H1 (cell line): Measurements from ENCODE around the gene GDF2. TPM values are rescaled to one million over a fixed set of nuclear protein-coding genes. Genes with fewer than 3 reads are reported as not detected.

ENCODE experiments used
- CTCF ChIA-PET: fragments of 300-600 bp; sonication (Branson Sonifier 250); formaldehyde crosslinking; loops from one replicate; lab custom pipeline; 2021; ENCODE audit not compliant: partially characterized antibody; lab: Charles Lee
- POLR2A ChIA-PET: fragments of 300-600 bp; sonication (Branson Sonifier 250); formaldehyde crosslinking; loops from one replicate; lab custom pipeline; 2021; ENCODE audit warnings: inconsistent platforms; ENCODE audit not compliant: partially characterized antibody; lab: Charles Lee
- DNase-seq, 2 experiments: peaks; one replicate each; pipeline versions ENCODE4 v3.0.0 to v3.0.0-alpha.2; 2010 to 2022; ENCODE audit warnings: low spot score in 2 of 2, low read depth in 1 of 2, mixed read lengths in 1 of 2
- FAIRE-seq: peaks from 2 replicates; lab custom pipeline; 2011; peaks lifted over from hg19 to GRCh38; lab: Jason Lieb, UNC
- H2AFZ ChIP-seq: 2 replicates; pipeline ENCODE4 v1.8.1; 2012; ENCODE audit warnings: low read length, inconsistent platforms
- H2AK5ac ChIP-seq: 2 replicates; pipeline ENCODE4 v1.6.1; 2013; ENCODE audit warnings: low read depth, low read length
- H2BK120ac ChIP-seq: replicated peaks from 2 replicates; pipeline ENCODE3; 2013; ENCODE audit warnings: low read depth, low read length, inconsistent platforms
- H2BK12ac ChIP-seq: 2 replicates; pipeline ENCODE4 v1.6.1; 2013; ENCODE audit warnings: low read depth, low read length
- H2BK15ac ChIP-seq: 2 replicates; pipeline ENCODE4 v1.6.1; 2013; ENCODE audit warnings: low read length
- H2BK20ac ChIP-seq: 2 replicates; pipeline ENCODE4 v1.6.1; 2013; ENCODE audit warnings: low read length
- H2BK5ac ChIP-seq: 2 replicates; pipeline ENCODE4 v1.6.1; 2013; ENCODE audit warnings: low read depth, low read length
- H3K14ac ChIP-seq: 2 replicates; pipeline ENCODE4 v1.6.1; 2013; ENCODE audit warnings: inconsistent platforms; ENCODE audit not compliant: insufficient read length
- H3K18ac ChIP-seq: 2 replicates; pipeline ENCODE4 v1.6.1; 2013; ENCODE audit warnings: low read length; ENCODE audit errors: extremely low read depth
- H3K23ac ChIP-seq: 2 replicates; pipeline ENCODE4 v1.6.1; 2013; ENCODE audit warnings: inconsistent platforms; ENCODE audit not compliant: insufficient read length
- H3K23me2 ChIP-seq: 2 replicates; pipeline ENCODE4 v1.6.1; 2013; ENCODE audit warnings: low read depth, low read length
- H3K27ac ChIP-seq: 2 replicates; pipeline ENCODE4 v1.6.1; 2011; ENCODE audit warnings: low read depth, low read length, inconsistent platforms
- H3K27me3 ChIP-seq, 4 experiments: replicated peaks in 1 of 4; 1 replicate in 1 of 4; 2 replicates in 3 of 4; pipeline versions ENCODE4 v1.6.1 to v1.8.1; 2011 to 2013; ENCODE audit warnings: low read length in 3 of 4, mild to moderate bottlenecking in 3 of 4, inconsistent platforms in 2 of 4, mixed read lengths in 2 of 4, moderate library complexity in 1 of 4; ENCODE audit not compliant: control insufficient read depth in 3 of 4, insufficient read depth in 3 of 4; ENCODE audit errors: extremely low read depth in 1 of 4
- H3K36me3 ChIP-seq, 4 experiments: 2 replicates each; pipeline versions ENCODE4 v1.6.1 to v1.8.1; 2011 to 2013; ENCODE audit warnings: mild to moderate bottlenecking in 4 of 4, low read length in 3 of 4, moderate library complexity in 2 of 4, control low read depth in 1 of 4, inconsistent platforms in 1 of 4; ENCODE audit not compliant: insufficient read depth in 4 of 4, control insufficient read depth in 2 of 4
- H3K4ac ChIP-seq: replicated peaks from 2 replicates; pipeline ENCODE3; 2013; ENCODE audit warnings: low read length, low read depth, mixed read lengths, inconsistent platforms; ENCODE audit not compliant: insufficient read length
- H3K4me1 ChIP-seq, 4 experiments: replicated peaks in 1 of 4; 1 replicate in 1 of 4; 2 replicates in 3 of 4; pipeline versions ENCODE4 v1.6.1 to v1.8.1; 2011 to 2013; ENCODE audit warnings: low read length in 3 of 4, inconsistent platforms in 2 of 4, mixed read lengths in 1 of 4; ENCODE audit not compliant: insufficient read depth in 4 of 4, control insufficient read depth in 3 of 4
- H3K4me2 ChIP-seq, 2 experiments: 2 replicates each; pipeline versions ENCODE4 v1.6.1 to v1.8.1; 2011 to 2013; ENCODE audit warnings: low read depth in 2 of 2, low read length in 2 of 2, control low read depth in 1 of 2, inconsistent platforms in 1 of 2, mild to moderate bottlenecking in 1 of 2; ENCODE audit not compliant: insufficient read depth in 1 of 2
- H3K4me3 ChIP-seq, 4 experiments: fragments of 200-600, 300-600 bp in 1 of 4; sonication (generic), shearing (Covaris generic), sonication (Bioruptor Twin) in 1 of 4; 2 replicates each; pipeline versions ENCODE4 v1.5.1 to v1.8.1; 2011 to 2016; ENCODE audit warnings: low read length in 4 of 4, low read depth in 3 of 4, control low read depth in 2 of 4, inconsistent platforms in 2 of 4, mild to moderate bottlenecking in 2 of 4, mixed read lengths in 1 of 4, moderate library complexity in 1 of 4; ENCODE audit not compliant: insufficient read depth in 2 of 4; ENCODE audit errors: extremely low read depth in 1 of 4
- H3K56ac ChIP-seq: replicated peaks from 2 replicates; pipeline ENCODE3; 2013; ENCODE audit warnings: low read depth, mild to moderate bottlenecking, mixed read lengths, low read length, inconsistent platforms; ENCODE audit not compliant: insufficient read length
- H3K79me1 ChIP-seq: 2 replicates; pipeline ENCODE4 v1.6.1; 2013; ENCODE audit warnings: low read depth, low read length, control low read depth
- H3K79me2 ChIP-seq, 2 experiments: 2 replicates each; pipeline versions ENCODE4 v1.6.1 to v1.8.1; 2012 to 2013; ENCODE audit warnings: low read length in 2 of 2, mild to moderate bottlenecking in 2 of 2, inconsistent platforms in 1 of 2; ENCODE audit not compliant: insufficient read depth in 2 of 2, control insufficient read depth in 1 of 2
- H3K9ac ChIP-seq, 4 experiments: replicated peaks in 1 of 4; 1 replicate in 1 of 4; 2 replicates in 3 of 4; pipeline versions ENCODE4 v1.6.1 to v1.8.1; 2011 to 2013; ENCODE audit warnings: low read depth in 3 of 4, low read length in 3 of 4, control low read depth in 2 of 4, mild to moderate bottlenecking in 2 of 4, moderate library complexity in 2 of 4, inconsistent platforms in 1 of 4; ENCODE audit errors: extremely low read depth in 1 of 4
- H3K9me3 ChIP-seq, 2 experiments: 2 replicates each; pipeline versions ENCODE4 v1.6.1 to v1.8.1; 2012 to 2013; ENCODE audit warnings: mild to moderate bottlenecking in 2 of 2, moderate library complexity in 2 of 2, control low read depth in 1 of 2, inconsistent platforms in 1 of 2, low read depth in 1 of 2, low read length in 1 of 2, mixed read lengths in 1 of 2; ENCODE audit not compliant: insufficient read depth in 2 of 2
- H4K20me1 ChIP-seq, 2 experiments: replicated peaks in 1 of 2; 2 replicates each; pipeline versions ENCODE3 to v1.8.1; 2011 to 2013; ENCODE audit warnings: inconsistent platforms in 2 of 2, low read length in 2 of 2, mild to moderate bottlenecking in 1 of 2; ENCODE audit not compliant: insufficient read depth in 2 of 2, control insufficient read depth in 1 of 2
- H4K5ac ChIP-seq: 2 replicates; pipeline ENCODE4 v1.6.1; 2013; ENCODE audit warnings: low read length, low read depth, mixed read lengths, inconsistent platforms; ENCODE audit not compliant: insufficient read length
- H4K8ac ChIP-seq: 2 replicates; pipeline ENCODE4 v1.8.0; 2013; ENCODE audit warnings: mild to moderate bottlenecking, moderate library complexity, low read length, inconsistent platforms; ENCODE audit not compliant: insufficient read depth; ENCODE audit errors: extremely low read depth
- H4K91ac ChIP-seq: replicated peaks from 2 replicates; pipeline ENCODE3; 2013; ENCODE audit warnings: low read length, mixed read lengths, inconsistent platforms; ENCODE audit not compliant: insufficient read length
- CBX5 ChIP-seq: fragments of 300-800, 300-1000 bp; sonication (generic); IDR thresholded peaks from 2 replicates; pipeline ENCODE4 v1.7.1; 2016; ENCODE audit warnings: antibody characterized with exemption, low read length, low read depth
- CEBPB ChIP-seq: IDR thresholded peaks from 2 replicates; pipeline ENCODE4 v1.6.1; 2012; ENCODE audit warnings: low read depth, low read length
- RBBP5 ChIP-seq: IDR thresholded peaks from 2 replicates; pipeline ENCODE4 v1.7.1; 2012; ENCODE audit warnings: low read depth, mild to moderate bottlenecking, inconsistent platforms, low read length, moderate library complexity, borderline replicate concordance
- WGBS, 2 experiments: shearing (Covaris generic) in 1 of 2; methylation state at CpG; one replicate each; pipeline versions ENCODE4 v1.1.6 to v1.1.7; 2013 to 2015; ENCODE audit warnings: low lambda C conversion rate in 2 of 2, mixed read lengths in 2 of 2, inconsistent platforms in 1 of 2, low coverage in 1 of 2, missing lambda C conversion rate in 1 of 2; ENCODE audit not compliant: insufficient replicate concordance in 2 of 2, insufficient coverage in 1 of 2, insufficient read length in 1 of 2; ENCODE audit errors: extremely low coverage in 1 of 2, missing lambda C conversion rate in 1 of 2; 5-methylcytosine and 5-hydroxymethylcytosine counted together
- polyA plus RNA-seq, 7 experiments: library from polyadenylated mRNA; depleted of rRNA in 3 of 7; stranded (reverse) in 5 of 7; unstranded in 2 of 7; fragments of >200 nt in 5 of 7; fragments of 200-250 nt in 2 of 7; gene quantifications; 1 replicate in 5 of 7; 2 replicates in 1 of 7; 4 replicates in 1 of 7; pipeline versions ENCODE4 v1.2.1 to v1.2.3, GENCODE V29; 2011 to 2013; ENCODE audit warnings: missing spikeins in 2 of 7, mixed read lengths in 2 of 7
- total RNA-seq: library from RNA; stranded (reverse); fragmentation: NEBNext Ultra II Directional; extraction: Animal tissue kit (Norgen Biotek cat#: 25700); gene quantifications from 2 replicates; pipeline ENCODE4 v1.2.1, GENCODE V29; 2021

GDF2 gene
- total and polyA plus RNA-seq, 2 of the 8 experiments (the other 6 are each of a cell fraction or from before 2014, with no cell fraction given) = not detected

- no peak for DNase-seq
- FAIRE-seq = no peak
- no peak within 1 kb of the TSS for H2AFZ ChIP-seq
- no peak within 1 kb of the TSS for H2BK120ac ChIP-seq
- H3K79me2 ChIP-seq = no peaks in the 10 kb centered on the region
- H2BK20ac ChIP-seq = no peak within 1 kb of the TSS
- H4K5ac ChIP-seq = no peak within 1 kb of the TSS
- no peaks in the 10 kb centered on the region; a peak in 2 of 7 replicates for H3K4me1 ChIP-seq
- H2BK5ac ChIP-seq = no peak within 1 kb of the TSS
- H3K18ac ChIP-seq = no peak within 1 kb of the TSS
- no peaks in the 10 kb centered on the region for H3K23me2 ChIP-seq
- H2AK5ac ChIP-seq = no peak within 1 kb of the TSS
- H2BK12ac ChIP-seq = 0 out of 2 replicates have a peak within 1 kb of the TSS, but pooled peaks have one; percentile 9
- no peaks in the 10 kb centered on the region for H3K9me3 ChIP-seq
- H3K79me1 ChIP-seq = no peaks in the 10 kb centered on the region
- no peak within 1 kb of the TSS for H3K27ac ChIP-seq
- WGBS, 2 experiments = 95% methylated on average over 5 of the region's 5 CpGs; no CpG with 5 or more reads in 1 of the 2 experiments
- no peak within 1 kb of the TSS for H3K4ac ChIP-seq
- H3K56ac ChIP-seq = no peak within 1 kb of the TSS
- ChIA-PET CTCF (interaction anchor here (0.6 to 14.6 kb wide), 4 partner anchors 14 to 353 kb away, joined by 3 to 132 read pairs (median 4); no protein-coding TSS in a partner anchor), POLR2A (no interaction called here)
- no peak within 1 kb of the TSS for H3K9ac ChIP-seq
- TF ChIP-seq CEBPB = no peak
- no peak for TF ChIP-seq RBBP5
- TF ChIP-seq CBX5 = no peak
- no peak within 1 kb of the TSS for H4K8ac ChIP-seq
- no peak within 1 kb of the TSS for H3K14ac ChIP-seq
- H3K36me3 ChIP-seq = no peaks in the 10 kb centered on the region
- H3K4me3 ChIP-seq = no peak within 1 kb of the TSS
- no peak within 1 kb of the TSS for H4K91ac ChIP-seq
- H2BK15ac ChIP-seq = no peak within 1 kb of the TSS
- no peaks in the 10 kb centered on the region for H3K27me3 ChIP-seq
- no peaks in the 10 kb centered on the region for H4K20me1 ChIP-seq
- H3K23ac ChIP-seq = no peak within 1 kb of the TSS
- H3K4me2 ChIP-seq = no peak within 1 kb of the TSS
Observed at GRCh38 chr10:47348138-47348651, 25.9 kb downstream of the GDF2 start, which contains the start of gene RBP3. Gene RBP3, plus strand, starts transcription at chr10:47348363. Its CDS starts 122 bp downstream, at chr10:47348485.
